ENCODE results near the gene SLC7A5.

SLC7A5 gene

DNA sequence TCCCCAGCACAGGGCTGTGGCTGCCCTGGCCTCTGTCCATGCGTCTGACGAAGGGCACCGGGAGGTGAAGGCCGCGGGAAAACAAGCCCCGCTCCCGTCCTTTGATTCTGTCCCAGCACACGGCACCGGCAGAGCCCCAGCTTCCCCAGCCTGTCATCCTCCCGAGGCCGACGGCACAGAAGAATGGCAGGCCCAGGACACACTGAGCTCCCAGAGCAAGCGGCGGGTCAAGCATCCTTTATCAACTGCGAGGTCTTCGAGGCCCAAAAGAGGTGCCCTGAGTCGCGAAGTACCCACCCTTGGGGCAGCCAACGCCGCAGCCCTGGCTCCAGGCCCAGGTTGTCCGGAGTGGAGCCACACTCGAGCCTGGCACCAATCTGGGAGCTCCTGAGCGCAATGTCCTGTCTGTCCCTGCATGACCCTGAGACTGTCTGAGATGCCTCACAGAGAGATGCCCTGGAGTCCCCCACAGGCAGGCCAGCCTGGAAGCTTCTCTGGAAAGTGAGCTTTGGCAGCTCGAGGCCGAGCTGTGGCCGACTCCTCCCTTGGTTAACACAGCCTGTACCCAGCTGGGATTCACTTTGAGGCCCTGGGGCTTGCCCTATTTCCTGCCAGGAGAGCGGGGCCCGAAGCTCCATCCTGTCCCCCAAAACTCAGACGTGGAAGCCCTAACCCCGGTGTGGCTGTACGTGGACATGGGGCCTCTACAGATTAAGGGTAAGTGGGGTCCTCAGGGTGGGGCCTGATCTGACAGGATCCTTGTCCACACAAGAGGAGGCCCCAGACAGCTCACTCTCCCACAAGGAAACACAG is 23.3 kb downstream of the SLC7A5 start:
- no peak for DNase-seq (ENCODE audit: low spot score)

DNA sequence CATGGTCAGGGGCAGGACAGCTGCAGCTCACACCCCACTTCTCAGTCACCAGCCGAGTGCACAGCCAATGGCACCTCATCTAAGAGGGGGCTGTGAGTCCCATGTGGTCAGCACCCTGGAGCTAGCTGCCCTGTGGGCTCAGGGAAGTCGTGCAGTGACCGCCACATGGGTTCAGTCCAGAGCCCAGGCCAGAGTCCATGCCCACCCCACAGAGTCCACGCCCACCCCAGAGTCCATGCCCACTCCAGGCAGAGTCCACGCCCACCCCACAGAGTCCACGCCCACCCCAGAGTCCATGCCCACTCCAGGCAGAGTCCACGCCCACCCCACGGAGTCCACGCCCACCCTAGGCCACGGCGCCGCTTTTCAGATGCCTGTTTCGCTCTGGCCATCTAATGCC is 24.1 kb downstream of the SLC7A5 start:
- DNase-seq (ENCODE audit: low spot score), result peak; percentile 76

DNA sequence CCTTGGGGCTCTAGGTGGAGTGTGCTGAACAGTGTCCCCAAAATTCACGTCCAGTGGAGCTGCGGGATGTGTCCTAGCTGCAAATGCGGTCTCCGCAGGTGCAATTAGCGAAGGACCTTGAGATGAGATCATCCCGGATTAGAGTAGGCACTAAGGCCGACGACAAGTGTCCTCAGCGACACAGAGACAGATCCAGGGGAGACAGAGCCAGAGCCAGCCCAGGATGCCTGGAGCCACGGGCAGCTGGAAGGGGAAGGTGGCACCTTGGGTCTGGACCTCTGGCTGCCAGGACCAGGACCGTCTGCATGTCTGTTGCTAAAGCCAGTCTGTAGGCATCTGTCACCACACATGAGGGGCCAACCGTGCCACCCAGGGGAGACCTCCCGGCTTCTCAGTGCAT is 24.5 kb downstream of the SLC7A5 start:
- DNase-seq (ENCODE audit: low spot score), result no peak

DNA sequence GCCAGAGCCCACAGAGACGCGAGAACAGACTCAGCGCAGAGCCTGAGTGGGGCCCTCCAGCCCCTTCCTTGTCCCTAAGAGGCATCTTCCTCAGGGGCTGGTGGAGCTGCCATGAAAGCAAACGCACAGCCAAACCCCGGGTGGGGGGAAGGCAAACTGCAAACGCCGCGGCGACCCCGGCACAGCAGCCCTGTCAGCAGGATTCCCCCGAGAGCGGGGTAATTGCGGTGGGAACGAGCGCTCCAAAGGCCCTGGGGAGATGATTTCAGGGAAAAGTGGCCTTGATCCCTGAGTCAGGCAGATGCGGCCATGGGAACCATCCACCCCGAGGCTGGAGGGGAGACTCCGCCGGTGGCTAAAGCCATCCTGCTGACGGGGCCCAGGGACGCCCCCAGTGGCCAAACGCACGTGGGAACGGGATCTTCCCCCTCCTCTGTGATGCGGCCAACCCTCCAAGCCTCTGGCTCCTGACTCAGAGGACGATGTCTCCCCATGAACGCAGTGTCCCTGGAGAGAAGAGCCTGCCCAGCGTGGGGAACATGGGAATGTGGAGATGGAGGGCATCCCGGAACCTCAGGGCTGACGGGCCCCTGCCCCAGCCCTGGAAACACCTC is 25.1 kb downstream of the SLC7A5 start:
- DNase-seq (ENCODE audit: low spot score), result no peak

DNA sequence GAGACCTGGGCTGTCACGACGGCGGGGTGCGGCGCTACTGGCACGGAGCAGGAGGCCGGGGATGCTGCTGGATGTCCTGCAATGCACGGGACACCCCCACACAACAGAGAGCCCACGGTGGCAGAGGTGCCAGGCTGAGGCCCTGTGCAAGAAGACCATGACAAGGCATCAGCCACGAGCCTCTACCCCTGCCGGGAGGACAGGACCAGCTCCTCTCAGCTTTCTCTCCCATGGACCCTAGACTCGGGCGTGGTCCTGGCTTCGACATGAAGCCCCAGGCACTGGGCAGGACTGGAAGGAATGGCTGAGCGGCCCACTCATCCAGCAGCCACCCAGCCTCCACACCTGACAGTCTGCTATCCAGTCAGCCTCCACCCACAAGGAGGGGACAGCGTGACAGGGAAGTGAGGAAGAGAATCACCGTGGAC is 25.6 kb downstream of the SLC7A5 start:
- DNase-seq (ENCODE audit: low spot score), result no peak

DNA sequence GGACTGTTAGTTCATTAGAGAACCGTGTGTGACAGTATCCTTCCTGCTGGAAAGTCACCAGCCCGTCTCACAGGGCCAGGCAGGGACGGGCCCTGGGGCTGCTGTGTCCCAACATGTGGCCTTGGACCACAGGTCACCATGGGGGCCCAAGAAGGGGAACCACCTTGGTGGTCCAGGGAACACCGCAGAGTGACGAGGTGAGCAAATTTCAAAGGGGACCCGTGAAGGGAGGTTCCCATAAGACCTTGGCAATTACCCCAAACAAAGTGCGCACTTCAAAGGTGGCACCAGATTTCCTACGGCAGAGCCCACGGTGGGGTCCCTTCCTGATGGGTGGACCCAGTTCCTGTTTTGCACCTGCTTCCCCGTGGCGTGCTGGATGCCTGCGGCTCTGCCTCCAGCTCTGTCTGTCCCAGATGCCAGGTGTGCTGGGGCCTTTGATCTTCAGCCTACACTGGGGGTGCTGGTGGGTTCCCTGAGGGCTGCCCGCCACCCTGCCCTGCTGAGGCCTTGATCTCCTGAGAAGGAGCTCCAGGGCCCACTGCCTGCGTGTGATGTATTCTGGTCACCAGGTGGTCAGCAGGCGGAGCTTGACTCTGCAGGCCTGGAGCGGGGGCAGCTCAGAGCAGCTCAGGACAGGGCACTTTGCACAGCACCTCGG is 27.0 kb downstream of the SLC7A5 start:
- DNase-seq (ENCODE audit: low spot score), result no peak

DNA sequence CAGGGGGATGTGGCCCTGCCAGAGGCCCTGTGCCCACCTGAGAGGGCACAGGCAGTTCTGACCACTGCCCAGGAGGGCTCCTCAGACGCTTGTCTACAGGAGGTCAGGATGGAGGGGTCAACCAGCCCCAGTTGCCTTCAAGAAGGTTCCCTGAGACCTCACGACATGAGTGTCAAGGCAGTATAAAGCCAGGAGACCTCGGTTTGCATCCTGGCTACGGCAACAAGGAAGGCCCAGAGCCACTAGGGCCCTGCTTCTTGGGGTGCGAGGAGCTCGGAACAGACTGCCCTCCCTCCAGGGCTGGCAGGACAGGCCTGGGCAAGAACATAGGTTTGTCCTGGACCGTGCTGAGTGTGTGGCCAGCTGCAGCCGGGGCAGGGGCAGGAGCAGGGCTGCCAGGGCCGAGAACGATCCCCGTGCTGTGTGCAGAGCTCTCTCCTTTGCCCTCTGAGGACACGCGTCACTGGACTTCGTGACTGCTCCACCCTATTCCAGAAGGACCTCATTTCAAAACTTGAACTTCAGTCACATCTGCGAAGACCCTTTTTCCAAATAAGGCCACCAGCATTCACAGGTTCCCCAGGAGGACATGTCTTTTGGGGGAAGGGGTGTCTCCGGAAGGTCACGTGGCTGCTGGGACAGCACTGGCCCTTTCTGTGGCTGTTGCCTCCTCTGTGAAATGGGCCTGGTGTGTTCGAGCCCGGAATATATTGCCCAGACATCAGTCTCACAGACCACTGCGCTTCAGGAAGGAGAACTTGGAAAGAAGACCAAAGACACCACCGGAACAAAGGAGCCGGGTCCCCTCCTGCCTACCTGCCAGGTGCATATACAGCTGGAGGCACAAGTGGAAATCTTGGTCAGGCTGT is 27.7 kb downstream of the SLC7A5 start:
- DNase-seq (ENCODE audit: low spot score), result no peak

DNA sequence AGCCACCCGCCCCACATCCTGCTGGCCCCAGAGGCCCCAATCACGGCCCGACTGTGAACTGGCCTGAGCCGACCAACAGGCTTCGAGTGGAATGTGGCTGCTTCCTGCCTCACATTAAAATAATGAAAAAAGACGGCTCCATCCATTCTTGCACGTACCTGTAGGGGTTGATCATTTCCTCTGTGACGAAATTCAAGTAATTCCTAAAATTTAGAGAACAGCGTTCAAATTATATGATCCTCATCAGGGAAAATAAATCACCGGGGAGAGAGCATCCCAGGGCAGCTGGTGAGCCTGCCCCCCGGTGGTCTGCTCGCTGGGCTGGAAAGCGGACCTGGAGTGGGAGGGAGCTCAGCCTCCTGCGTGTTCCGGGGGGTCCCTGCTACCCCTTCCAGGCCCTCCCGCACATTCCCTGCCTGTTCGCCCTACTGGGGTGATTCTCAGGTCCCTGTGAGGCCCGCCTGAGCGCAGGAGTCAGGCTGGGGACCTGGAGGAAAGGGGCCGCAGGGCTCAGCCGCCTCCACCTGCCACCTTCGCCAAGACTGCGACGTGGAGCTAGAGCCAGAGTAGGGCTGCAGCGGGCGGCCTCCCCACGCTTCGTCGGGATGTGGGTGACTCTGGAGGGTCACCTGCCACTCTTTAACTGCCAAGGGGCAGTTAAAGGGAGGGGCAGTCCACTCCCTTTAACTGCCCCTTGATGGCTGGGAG is 28.9 kb downstream of the SLC7A5 start:
- DNase-seq (ENCODE audit: low spot score), result no peak

DNA sequence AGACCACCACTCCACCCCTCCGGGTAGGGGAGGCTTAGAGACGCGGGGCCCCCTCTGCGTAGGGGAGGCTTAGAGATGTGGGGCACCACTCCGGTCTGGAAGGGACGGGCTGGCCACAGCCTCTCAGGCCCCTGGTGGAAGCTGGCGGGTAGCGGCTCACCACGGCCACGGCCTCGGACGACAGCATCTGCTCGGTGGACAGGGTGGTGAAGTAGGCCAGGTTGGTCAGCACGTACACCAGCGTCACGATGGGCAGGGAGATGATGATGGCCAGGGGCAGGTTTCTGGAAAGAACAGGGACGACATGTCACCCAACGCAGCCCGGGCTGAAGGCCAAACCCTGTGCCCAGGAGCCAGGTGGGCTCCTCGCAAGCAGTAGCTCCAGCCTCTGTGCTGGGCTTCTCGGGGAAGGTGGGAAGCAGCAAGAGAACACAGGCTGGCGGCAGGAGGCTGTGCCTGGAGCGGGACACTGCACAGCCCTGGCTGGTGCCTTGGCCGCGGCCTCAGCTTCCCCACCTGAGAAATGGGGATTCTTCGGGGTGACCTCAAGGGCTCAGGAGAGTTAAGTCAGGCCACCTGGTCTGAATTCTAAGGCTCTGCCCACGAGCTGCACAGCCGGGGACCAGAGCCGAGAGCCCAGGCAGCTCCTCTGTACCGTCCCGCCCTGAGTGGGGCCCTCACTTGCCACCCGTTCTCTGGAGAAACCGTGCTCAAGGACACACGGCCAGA is 29.6 kb downstream of the SLC7A5 start:
- no peak for DNase-seq (ENCODE audit: low spot score)

DNA sequence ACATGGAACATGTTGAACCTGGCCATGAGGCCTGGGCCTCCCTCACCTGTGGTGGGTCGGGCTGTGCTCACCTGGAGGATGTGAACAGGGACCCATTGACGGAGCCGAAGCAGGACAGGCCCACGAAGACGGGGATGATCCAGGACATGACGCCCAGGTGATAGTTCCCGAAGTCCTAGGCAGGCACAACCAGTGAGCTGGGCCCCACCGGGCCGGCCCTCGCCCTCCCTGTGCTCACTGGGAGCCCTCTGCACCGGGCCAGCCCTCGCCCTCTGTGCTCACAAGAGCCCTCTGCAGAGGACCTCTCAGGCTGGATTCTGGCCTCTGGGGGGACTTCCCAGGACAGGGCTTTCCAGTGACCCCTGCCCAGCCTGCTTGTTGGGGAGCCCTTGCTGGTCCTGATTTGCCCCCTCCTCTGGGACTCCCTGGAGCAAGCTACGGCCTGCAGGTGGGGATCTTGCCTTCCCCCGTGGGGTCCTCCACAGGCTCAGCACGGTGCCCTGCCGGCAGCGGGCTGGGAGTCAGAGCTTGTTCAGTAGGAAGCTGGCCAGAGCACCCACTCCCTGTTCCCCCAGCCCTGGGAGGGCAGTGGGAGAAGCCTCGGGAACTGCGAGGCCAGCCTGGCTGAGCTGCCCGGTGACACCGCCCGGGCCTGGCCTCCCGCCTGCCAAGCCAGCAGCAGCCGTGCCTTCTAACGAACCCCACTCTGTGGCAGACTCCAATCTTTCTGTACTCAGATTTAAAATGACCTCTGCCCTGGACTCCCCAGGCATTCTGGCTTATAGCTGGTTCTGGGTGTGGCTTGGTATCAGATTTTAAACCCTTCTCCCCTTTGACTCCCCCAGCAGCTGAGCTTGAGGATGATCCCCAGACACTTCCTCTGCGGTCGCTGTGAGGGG is 30.4 kb downstream of the SLC7A5 start:
- no peak for DNase-seq (ENCODE audit: low spot score)

DNA sequence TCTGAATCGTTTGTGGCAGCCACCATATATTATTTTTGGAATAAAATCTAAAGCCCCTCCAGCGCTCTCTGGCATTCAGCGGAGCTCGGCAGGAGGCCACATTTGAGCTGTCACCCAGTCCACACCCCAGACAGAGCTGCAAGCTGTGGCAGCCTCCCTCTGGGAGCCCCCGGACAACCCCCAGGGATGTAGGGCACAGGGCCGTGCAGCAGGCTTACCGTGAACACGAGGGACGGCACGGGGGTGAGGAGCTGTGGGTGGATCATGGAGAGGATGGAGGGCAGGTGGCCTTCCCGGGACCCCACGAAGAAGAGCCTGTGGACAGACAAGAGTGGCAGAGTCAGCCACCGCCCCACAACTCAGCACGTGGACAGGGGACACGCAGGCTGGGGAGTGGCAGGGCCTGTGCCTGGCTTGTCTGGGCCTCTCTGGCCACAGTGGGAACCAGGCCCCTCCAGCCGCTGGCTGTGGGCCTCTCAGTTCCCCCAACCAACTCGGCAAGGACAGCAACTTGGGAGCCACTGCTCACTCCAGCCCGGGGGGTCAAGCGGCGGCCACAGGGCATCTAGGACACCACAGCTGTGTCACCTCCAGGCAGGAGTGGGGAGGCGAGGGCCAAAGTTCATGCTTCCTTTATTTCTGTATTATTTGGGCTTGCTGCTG is 31.5 kb downstream of the SLC7A5 start:
- DNase-seq (ENCODE audit: low spot score), result no peak

DNA sequence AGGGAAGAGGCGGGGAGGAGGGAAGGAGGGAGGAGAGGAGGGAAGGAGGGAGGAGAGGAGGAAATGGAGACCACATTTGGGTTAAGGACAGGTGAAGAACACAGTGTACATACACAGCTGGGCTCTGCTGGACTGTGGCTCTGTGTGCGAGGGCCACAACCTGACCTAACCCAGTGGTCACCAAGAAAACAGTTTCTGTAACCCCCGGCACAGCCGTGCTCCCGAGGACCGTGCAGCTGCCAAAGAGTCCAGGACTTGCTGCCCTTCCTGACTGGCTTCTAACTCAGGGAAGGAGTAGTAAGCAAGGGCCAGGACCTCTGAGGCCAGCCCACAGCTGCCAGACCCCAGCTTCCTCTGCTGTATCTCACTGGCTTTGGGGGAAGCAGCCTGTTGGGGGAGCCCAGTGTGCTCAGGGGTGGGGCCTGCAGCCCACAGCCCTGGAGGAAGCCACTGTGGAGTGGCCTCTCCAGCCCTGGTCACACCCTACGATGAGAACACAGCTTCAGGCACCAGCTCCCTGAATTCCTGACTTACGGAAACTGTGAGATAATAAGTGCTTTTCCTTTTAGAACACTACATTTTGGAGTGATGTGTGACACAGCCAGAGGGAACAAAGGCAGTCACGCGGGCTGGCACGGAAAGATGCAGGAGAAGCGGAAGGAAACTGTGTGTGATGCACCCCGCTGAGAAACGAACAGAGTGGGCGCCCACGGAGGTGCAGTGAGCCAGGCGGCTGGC is 32.3 kb downstream of the SLC7A5 start:
- DNase-seq (ENCODE audit: low spot score), result no peak

DNA sequence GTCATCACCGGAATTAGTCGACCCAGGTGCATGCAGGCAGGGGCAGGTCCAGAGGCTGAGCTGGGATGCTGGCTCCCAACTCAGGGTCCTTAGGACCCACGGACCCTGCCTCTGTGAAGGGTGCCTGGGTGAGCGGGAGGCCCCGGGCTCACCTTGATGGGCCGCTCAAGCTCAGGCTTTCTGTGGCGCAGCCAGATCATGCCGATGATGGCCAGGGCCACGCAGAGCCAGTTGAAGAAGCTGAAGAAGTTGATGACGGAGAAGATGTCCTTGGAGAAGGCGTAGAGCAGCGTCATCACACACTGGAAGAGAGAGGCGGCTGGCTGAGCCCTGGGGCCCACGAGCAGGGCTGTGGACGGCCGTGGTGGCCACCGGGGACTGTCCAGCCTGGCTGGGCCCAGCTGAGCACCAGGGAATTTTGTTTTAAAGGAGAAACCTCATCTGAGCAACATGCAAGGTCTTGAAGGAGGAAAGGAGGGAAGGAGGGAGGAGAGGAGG is 32.9 kb downstream of the SLC7A5 start:
- DNase-seq (ENCODE audit: low spot score), result no peak

DNA sequence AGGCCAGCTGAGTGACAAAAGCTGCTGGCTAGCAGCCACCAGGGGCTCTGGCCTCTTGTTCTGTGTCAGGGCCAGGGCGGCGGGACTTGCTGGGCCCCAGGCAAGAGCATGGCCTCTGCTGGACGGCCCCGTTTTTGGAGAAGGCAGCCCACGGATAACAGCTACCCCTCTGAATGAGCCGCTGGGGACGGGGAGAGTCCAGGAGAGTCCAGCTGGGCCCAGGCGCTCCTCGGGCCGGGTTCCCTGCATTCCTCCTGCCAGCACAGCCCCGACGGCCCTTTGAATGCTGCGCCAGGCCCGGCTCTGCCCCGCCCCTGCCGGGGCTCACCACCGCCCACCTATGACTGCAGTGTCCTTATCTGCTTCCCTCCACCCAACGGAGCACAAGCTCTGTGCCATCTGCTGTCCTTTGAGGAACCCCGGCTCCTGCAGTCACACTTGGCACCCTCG is 33.4 kb downstream of the SLC7A5 start:
- peak; percentile 45 for DNase-seq (ENCODE audit: low spot score)

DNA sequence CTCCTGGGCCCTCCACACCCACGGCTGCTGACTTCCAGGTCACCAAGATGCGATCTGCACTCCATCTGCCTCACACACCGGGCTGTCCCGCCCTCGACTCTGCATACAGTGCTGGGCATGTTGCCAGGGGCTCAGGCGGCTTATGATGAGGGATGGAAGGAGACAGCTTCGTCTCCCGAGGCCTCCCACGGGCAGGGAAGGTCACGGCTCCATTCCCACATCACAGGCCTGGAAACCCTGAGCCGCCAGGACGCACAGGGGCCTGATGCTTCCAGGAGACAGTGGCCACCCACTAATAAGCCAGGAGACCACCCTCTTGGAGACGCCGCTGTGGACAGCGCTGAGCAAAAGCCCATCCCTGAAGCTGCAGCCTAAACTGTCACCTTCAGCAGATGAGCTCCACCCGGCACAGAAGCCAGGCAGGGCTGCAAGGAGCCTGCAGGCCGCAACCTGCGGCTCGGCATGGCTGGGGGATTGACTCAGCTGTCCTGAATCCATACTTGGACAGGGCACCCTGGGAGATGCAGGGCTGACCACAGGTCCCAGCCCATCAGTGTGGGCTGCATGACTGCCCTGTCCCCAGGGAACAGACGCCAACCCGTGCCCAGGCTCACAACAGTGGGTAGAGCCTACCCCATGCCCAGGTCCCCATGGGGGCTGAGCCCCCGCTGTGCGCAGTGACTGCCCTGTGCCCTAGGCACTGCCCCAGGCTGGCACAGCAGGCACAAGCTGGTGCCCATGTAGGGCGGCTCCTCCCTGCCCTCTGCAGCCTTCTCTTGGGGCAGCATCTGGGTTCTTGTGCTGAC is 34.4 kb downstream of the SLC7A5 start:
- DNase-seq (ENCODE audit: low spot score), result peak; percentile 45

DNA sequence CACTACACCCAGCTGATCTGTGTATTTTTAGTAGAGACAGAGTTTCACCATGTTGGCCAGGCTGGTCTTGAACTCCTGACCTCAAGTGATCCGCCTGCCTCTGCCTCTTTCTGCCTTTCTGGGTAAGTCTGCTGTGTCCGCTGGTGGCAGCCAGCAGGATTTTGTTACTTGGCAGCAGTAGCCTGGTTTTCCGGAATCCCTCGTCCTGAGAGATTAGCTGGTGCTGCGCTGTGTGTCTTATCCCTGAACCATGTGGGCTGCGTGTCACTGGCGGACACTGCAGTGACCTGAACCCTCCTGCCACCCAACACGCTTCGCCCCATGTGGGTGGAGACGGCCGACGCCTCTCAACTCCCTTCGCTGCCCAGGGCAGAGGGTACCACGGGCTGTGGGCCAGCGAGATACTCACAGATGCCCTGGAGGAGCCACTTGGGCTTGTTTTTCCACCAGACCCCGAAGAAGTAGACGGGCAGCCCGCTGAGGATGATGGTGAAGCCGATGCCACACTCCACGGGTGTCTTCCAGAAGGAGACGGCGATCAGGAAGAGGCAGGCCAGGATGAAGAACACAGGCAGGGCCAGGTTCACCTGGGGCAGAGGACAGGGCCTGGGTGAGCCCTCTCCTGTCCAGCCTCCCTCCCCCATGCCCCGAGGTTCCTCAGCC is 35.2 kb downstream of the SLC7A5 start:
- DNase-seq (ENCODE audit: low spot score), result no peak

DNA sequence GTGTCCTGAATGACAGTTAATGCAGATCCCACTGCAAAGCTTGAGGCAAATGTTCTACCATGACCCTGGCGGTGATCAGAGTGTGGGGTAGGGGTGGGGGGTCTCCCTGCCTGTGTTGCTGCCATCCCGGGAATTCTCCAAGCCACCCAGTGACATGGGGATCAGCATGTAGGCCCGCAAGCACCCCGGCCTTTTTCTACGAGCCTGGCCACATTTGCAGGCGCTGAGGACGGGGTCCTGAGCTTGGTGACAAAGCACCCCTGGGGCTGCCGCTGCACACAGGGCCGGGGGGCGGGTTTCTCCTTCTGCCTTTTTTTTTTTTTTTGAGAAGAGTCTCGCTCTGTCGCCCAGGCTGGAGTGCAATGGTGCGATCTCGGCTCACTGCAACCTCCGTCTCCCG is 35.8 kb downstream of the SLC7A5 start:
- no peak for DNase-seq (ENCODE audit: low spot score)
